GM19023 (cell line): ENCODE results near the gene SLC38A11.
A peak's percentile ranks its signal among the peaks of the same experiment; 100 is the strongest.
"Not testable (repeated sequence)": the region's sequence is repeated elsewhere in the genome, so short reads cannot be mapped to it uniquely, and the experiment has no call there.

ENCODE experiments used
- ATAC-seq: cut with Tn5 transposase; IDR thresholded peaks from one replicate; pipeline ENCODE4 v1.9.1; 2021; ENCODE audit warnings: mild to moderate bottlenecking, moderate library complexity; ENCODE audit not compliant: unreplicated experiment

The SLC38A11 gene

GRCh38 chr2:164954954-164955701 is at the start of gene SLC38A11:
TSS of gene SLC38A11 (minus strand) at chr2:164955525. CDS start at chr2:164955247, 278 bp downstream.
- no peak for ATAC-seq

- ATAC-seq = no peak
These were observed 48.3 kb upstream of the SLC38A11 start for GRCh38 chr2:165003443-165004130.

- ATAC-seq = no peak
These were observed 47.3 kb upstream of the SLC38A11 start for GRCh38 chr2:165002638-165003037.

GRCh38 chr2:164994664-164995299 is 39.5 kb upstream of the SLC38A11 start:
- ATAC-seq = not testable (repeated sequence)

GRCh38 chr2:164993287-164994016 is 38.1 kb upstream of the SLC38A11 start:
- no peak for ATAC-seq

GRCh38 chr2:164992818-164993217 is 37.5 kb upstream of the SLC38A11 start:
- peak; percentile 63 for ATAC-seq

GRCh38 chr2:164992093-164992454 is 36.7 kb upstream of the SLC38A11 start:
- peak; percentile 18 for ATAC-seq

GRCh38 chr2:164991361-164992092 is 36.2 kb upstream of the SLC38A11 start:
- ATAC-seq = peak; percentile 64

- ATAC-seq = not testable (repeated sequence)
These were observed 35.6 kb upstream of the SLC38A11 start for GRCh38 chr2:164990953-164991352.

- not testable (repeated sequence) for ATAC-seq
These were observed 33.5 kb upstream of the SLC38A11 start for GRCh38 chr2:164988805-164989204.

- ATAC-seq = not testable (repeated sequence)
These were observed 30.7 kb upstream of the SLC38A11 start for GRCh38 chr2:164986027-164986426.

GRCh38 chr2:164984428-164984827 is 29.1 kb upstream of the SLC38A11 start:
- no peak for ATAC-seq

- no peak for ATAC-seq
These were observed 26.1 kb upstream of the SLC38A11 start for GRCh38 chr2:164981217-164981990.

GRCh38 chr2:164980688-164981087 is 25.4 kb upstream of the SLC38A11 start:
- not testable (repeated sequence) for ATAC-seq

GRCh38 chr2:164979113-164979512 is 23.8 kb upstream of the SLC38A11 start:
- ATAC-seq = no peak

- ATAC-seq = not testable (repeated sequence)
These were observed 21.6 kb upstream of the SLC38A11 start for GRCh38 chr2:164976875-164977470.

- ATAC-seq = no peak
These were observed 21.0 kb upstream of the SLC38A11 start for GRCh38 chr2:164976301-164976700.

GRCh38 chr2:164975891-164976290 is 20.6 kb upstream of the SLC38A11 start:
- ATAC-seq = no peak

- no peak for ATAC-seq
These were observed 18.9 kb upstream of the SLC38A11 start for GRCh38 chr2:164974221-164974620.
